GM12891 (cell line): Measurements from ENCODE around the gene LHFPL3.
A peak's percentile ranks its signal among the peaks of the same experiment; 100 is the strongest.

Source experiments
- DNase-seq: peaks from one replicate; pipeline ENCODE4 v3.0.0; 2011; ENCODE audit warnings: low spot score; ENCODE audit not compliant: insufficient read length
- FAIRE-seq: peaks from 2 replicates; lab custom pipeline; 2011; peaks lifted over from hg19 to GRCh38; lab: Jason Lieb, UNC
- PAX5 ChIP-seq: IDR thresholded peaks from 2 replicates; pipeline ENCODE4 v1.6.1; 2011; ENCODE audit warnings: low read length, moderate library complexity, mild to moderate bottlenecking; ENCODE audit not compliant: insufficient read depth, severe bottlenecking
- POLR2A ChIP-seq: IDR thresholded peaks from 2 replicates; pipeline ENCODE4 v1.6.1; 2011; ENCODE audit warnings: low read depth, low read length, control low read depth
- POLR2AphosphoS5 ChIP-seq: IDR thresholded peaks from 2 replicates; pipeline ENCODE4 v1.6.1; 2011; ENCODE audit warnings: low read depth, low read length, control low read depth
- POU2F2 ChIP-seq: IDR thresholded peaks from 2 replicates; pipeline ENCODE4 v1.6.1; 2011; ENCODE audit warnings: low read depth, mild to moderate bottlenecking, control low read depth, low read length, moderate library complexity
- SPI1 ChIP-seq: IDR thresholded peaks from 2 replicates; pipeline ENCODE4 v1.6.1; 2011; ENCODE audit warnings: low read depth, low read length, control low read depth
- TAF1 ChIP-seq: IDR thresholded peaks from 2 replicates; pipeline ENCODE4 v1.6.1; 2011; ENCODE audit warnings: low read depth, low read length, control low read depth

Gene LHFPL3

DNA sequence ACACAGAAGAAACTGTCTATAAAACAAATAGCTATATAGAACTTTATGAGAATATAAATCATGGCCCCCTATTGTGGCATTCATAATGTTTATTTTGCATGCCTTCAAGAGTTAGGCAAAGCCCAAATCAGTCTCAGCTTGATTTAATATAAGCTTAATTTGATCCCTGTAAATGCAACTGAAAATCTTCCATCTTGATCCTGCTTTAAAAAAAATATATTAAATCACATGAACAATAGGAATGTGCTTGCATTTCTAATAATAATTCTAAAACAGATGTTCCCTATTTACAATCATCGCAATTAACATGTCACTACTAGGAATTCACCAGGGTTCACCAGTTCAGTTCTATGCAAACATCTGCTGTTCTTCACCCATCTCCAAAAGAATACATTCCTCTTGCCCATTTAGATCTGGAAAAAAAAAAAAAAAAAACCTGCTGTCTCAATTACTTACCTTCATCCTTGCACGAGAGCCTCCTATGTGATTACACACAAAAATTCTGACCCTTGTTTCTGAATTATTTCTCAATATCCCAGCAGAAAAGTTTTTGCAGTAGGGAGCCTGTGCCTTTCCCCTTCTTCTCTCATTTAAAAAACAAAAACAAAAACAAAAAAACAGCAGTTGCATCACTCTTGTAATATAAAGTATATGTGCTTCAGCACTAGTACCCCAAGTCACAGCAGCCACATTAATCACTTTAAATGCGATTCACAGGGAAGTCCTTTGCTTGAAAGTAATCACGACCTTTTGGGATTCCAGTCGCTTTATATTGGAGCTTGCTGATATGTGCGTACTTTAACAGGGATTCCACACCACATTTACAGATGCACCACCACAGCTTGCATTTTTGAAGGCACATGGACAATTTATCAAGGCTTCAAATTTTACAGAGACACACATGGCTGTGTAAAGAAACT is 490.8 kb downstream of the LHFPL3 start:
- DNase-seq = no peak
- TF ChIP-seq POLR2A = no peak
- TF ChIP-seq SPI1 = no peak
- FAIRE-seq = no peak

GRCh38 chr7:104820836-104821535 is 492.6 kb downstream of the LHFPL3 start:
- DNase-seq = no peak
- no peak for FAIRE-seq
- TF ChIP-seq POU2F2 = no peak
- TF ChIP-seq SPI1 = no peak
- no peak for TF ChIP-seq POLR2A
- TF ChIP-seq POLR2AphosphoS5 = no peak
- no peak for TF ChIP-seq PAX5
- no peak for TF ChIP-seq TAF1

DNA sequence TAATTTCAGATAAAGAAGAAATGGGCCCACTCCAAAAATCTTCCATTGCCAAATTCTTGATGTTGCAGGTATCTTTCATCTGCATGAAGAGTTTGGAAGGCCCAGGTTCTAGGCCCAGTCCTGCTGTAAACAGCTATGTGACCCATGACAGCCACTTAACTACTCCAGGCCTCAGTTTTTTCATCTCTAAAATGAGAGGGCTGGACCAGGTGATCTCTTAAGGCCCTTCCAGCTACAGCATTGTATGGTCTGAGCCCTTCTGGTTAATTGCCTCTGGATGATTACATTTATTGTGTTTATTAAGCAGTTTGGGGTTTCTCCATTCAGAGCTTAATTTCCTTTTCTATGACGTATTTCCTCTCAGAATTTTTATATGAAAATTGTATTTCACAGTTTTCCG is 494.8 kb downstream of the LHFPL3 start:
- no peak for TF ChIP-seq POLR2A
- FAIRE-seq (no peak), DNase-seq (no peak)

DNA sequence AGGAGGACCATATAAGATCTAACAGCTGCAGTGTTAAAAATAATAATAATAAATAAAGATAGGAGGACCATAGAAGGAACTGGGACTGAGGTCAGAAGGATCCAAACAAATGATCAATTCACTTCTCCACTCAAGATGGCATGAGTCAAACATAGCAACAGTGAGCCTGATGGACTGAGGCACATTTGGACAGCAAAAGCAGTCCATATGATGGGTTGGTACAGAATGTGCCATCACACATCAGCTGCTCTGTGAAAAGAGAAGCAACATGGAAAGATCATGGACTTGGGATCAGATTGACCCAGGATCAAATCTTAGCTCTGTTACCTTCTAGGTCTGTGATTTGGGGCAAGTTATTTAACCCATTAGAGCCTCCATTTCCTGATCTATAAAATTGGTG is 496.7 kb downstream of the LHFPL3 start:
- DNase-seq (no peak), FAIRE-seq (peak; percentile 5)
- no peak for TF ChIP-seq PAX5

DNA sequence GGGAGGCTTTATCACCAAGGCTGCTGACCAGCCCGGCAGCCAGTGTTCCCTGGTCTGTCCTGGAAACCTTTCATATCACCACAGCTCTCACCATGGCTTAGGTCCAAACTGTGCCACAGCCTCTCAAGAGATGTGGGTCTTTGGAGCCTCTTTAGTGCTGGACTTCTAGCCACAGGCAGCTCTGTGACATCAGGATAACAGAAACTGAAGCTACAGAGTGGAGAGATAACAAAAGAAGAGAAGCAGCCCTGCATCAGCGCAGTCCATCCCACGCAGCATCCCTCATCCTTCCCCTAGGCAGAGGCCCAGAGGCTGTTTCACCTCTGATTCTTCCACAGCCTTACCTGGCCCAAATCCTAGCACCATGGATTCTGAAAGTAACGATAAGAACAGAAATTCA is 497.7 kb downstream of the LHFPL3 start:
- no peak for DNase-seq
- TF ChIP-seq POLR2AphosphoS5 = no peak
- no peak for TF ChIP-seq SPI1
- TF ChIP-seq POLR2A = no peak
- TF ChIP-seq POU2F2 = no peak
- no peak for TF ChIP-seq TAF1
- TF ChIP-seq PAX5 = no peak
- FAIRE-seq = no peak

DNA sequence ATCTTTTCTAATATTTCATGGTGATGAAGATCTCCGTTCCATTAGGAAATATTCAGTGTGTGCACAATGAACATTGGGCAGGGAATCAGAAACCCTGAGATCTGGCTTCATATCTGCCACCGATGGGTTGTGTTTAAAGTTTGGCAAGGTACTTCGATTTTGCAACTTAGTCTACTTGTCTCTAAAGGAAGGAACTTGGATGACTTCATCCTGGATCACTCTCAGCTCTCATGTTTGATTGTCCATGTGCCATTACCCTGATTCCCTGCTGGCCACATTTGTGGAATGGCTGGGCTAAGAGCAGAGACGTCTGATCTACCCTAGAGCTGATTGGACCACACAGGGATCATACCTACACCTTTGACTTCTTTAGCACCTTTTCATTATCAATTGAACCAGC is 508.6 kb downstream of the LHFPL3 start:
- no peak for DNase-seq
- TF ChIP-seq SPI1 (no peak), POU2F2 (no peak), TAF1 (no peak), PAX5 (no peak), POLR2A (no peak), POLR2AphosphoS5 (no peak)
- FAIRE-seq = no peak

DNA sequence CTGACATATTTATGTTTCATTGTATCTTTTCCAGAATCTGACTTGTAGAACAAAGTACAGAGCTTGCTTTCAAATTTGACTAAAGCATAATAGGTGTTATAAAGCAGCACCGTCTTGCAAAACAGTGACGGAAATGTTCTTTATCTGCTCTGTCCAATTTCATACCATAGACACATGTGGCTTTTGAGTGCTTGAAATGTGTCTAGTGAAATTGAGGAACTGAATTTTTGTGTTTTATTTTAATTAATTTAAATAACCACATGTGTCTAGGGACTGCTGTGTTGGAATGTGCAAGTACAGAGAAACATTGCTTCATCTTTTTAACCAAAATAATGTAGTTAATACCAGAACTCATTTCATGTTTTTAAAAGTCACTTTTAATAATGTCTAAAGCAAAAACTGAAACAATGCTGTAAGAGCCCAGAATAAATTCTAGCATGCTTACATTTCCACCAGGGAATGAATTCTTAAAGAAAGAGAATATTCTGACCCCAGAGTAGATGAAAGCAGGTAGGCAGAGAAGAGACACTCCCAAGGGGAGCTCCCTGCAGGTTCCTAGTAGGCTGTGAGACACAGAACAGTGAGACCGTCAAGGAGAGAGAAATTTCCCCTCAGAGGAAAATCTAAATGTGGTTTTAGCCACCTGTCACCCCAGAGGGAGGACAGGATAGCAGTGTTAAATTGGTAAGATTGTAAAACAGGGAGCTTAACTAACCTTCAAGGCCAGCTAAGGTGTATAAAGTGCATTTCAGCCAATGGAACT is 510.3 kb downstream of the LHFPL3 start:
- TF ChIP-seq PAX5 = no peak
- no peak for TF ChIP-seq SPI1
- no peak for TF ChIP-seq POLR2A
- TF ChIP-seq TAF1 = no peak
- TF ChIP-seq POLR2AphosphoS5 = no peak
- TF ChIP-seq POU2F2 = no peak
- FAIRE-seq = no peak
- DNase-seq = no peak

- DNase-seq (no peak), FAIRE-seq (no peak)
- TF ChIP-seq POLR2AphosphoS5 (no peak), PAX5 (no peak), TAF1 (no peak), SPI1 (no peak), POLR2A (no peak), POU2F2 (no peak)
Observed at GRCh38 chr7:104839842-104840241, 511.4 kb downstream of the LHFPL3 start.

DNA sequence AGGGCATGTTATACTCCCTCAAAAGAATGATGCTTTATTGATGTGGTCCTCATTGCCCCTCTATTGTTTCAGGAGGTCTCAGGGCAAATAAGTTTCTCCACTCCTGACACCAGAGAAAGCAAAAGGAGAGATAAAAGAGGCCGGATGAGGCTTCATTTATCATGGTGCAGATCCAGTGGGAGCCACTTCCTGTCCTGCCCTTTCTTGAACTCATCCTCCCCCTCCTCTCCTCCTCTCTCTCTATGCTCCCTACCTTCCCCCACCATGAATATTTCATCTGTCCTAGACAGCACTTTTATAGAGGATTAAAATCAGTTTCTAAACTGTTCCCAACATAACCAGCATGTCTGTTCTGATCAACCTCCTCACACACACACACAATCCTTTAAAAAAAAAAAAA is 513.4 kb downstream of the LHFPL3 start:
- no peak for FAIRE-seq

GRCh38 chr7:104843198-104843597 is 514.8 kb downstream of the LHFPL3 start:
- DNase-seq = no peak
- no peak for FAIRE-seq
- no peak for TF ChIP-seq POU2F2
- TF ChIP-seq PAX5 = no peak
- TF ChIP-seq POLR2A = no peak
- TF ChIP-seq SPI1 = no peak
- no peak for TF ChIP-seq POLR2AphosphoS5
- no peak for TF ChIP-seq TAF1

More for the DNA sequence above, 513.4 kb downstream of the LHFPL3 start:
- DNase-seq = no peak
- TF ChIP-seq TAF1 (no peak), PAX5 (no peak), POLR2A (no peak), POU2F2 (no peak), SPI1 (no peak), POLR2AphosphoS5 (no peak)
